ENCODE data around the gene STK39.
"Not testable (repeated sequence)": the region's sequence is repeated elsewhere in the genome, so short reads cannot be mapped to it uniquely, and the experiment has no call there.

STK39 gene

GRCh38 chr2:168081452-168081851, 165.9 kb downstream of the STK39 start:
- not testable (repeated sequence) for DNase-seq

GRCh38 chr2:168079236-168079635, 168.2 kb downstream of the STK39 start:
- no peak for DNase-seq

GRCh38 chr2:168076731-168077130, 170.7 kb downstream of the STK39 start:
- DNase-seq, result no peak

GRCh38 chr2:168075446-168075845, 171.9 kb downstream of the STK39 start:
- no peak for DNase-seq

- DNase-seq, result no peak
Observed at GRCh38 chr2:168072626-168073303, 174.6 kb downstream of the STK39 start.

- DNase-seq, result no peak
Observed at GRCh38 chr2:168064011-168064998, 183.1 kb downstream of the STK39 start.

- DNase-seq, result no peak
Observed at GRCh38 chr2:168062936-168063335, 184.5 kb downstream of the STK39 start.

GRCh38 chr2:168062054-168062453, 185.3 kb downstream of the STK39 start:
- DNase-seq, result no peak

GRCh38 chr2:168060986-168061750, 186.2 kb downstream of the STK39 start:
- no peak for DNase-seq

GRCh38 chr2:168059758-168060157, 187.6 kb downstream of the STK39 start:
- DNase-seq, result no peak

GRCh38 chr2:168058675-168059074, 188.7 kb downstream of the STK39 start:
- DNase-seq, result no peak

GRCh38 chr2:168056242-168056787, 191.1 kb downstream of the STK39 start:
- no peak for DNase-seq

- peak; percentile 1 for DNase-seq
Observed at GRCh38 chr2:168054657-168055056, 192.7 kb downstream of the STK39 start.

- no peak for DNase-seq
Observed at GRCh38 chr2:168053676-168054075, 193.7 kb downstream of the STK39 start.

GRCh38 chr2:168052773-168053172, 194.6 kb downstream of the STK39 start:
- DNase-seq, result no peak

GRCh38 chr2:168050377-168050776, 197.0 kb downstream of the STK39 start:
- DNase-seq, result no peak

- DNase-seq, result no peak
Observed at GRCh38 chr2:168049609-168050008, 197.8 kb downstream of the STK39 start.

GRCh38 chr2:168047091-168047690, 200.2 kb downstream of the STK39 start:
- no peak for DNase-seq

GRCh38 chr2:168044579-168044978, 202.8 kb downstream of the STK39 start:
- no peak for DNase-seq

- no peak for DNase-seq
Observed at GRCh38 chr2:168044176-168044575, 203.2 kb downstream of the STK39 start.

GRCh38 chr2:168042127-168042824, 205.1 kb downstream of the STK39 start:
- not testable (repeated sequence) for DNase-seq

GRCh38 chr2:168039881-168040280, 207.5 kb downstream of the STK39 start:
- DNase-seq, result no peak
